Bone marrow (tissue), 2 donors: Measurements from ENCODE around the gene RFXANK.

Experiments used
- DNase-seq, 2 donors: peaks; one replicate each; lab custom pipeline; 2025; lab: John Stamatoyannopoulos, UW

The RFXANK gene

GRCh38 chr19:19232261-19232721, 40.2 kb downstream of the RFXANK start:
- no peak for DNase-seq

GRCh38 chr19:19234220-19234816, 42.3 kb downstream of the RFXANK start:
- no peak for DNase-seq

GRCh38 chr19:19236173-19236572, 44.1 kb downstream of the RFXANK start:
- no peak for DNase-seq

GRCh38 chr19:19238126-19238894, 46.3 kb downstream of the RFXANK start:
- no peak for DNase-seq

GRCh38 chr19:19239675-19240074, 47.6 kb downstream of the RFXANK start:
- DNase-seq: no peak

- DNase-seq: no peak
These were observed 48.4 kb downstream of the RFXANK start for GRCh38 chr19:19240476-19240875.

GRCh38 chr19:19250196-19250801, 58.2 kb downstream of the RFXANK start:
- no peak for DNase-seq
